B cell (primary cell): Measurements from ENCODE around the gene SLC6A12. TPM values are rescaled to one million over a fixed set of nuclear protein-coding genes. Genes with fewer than 3 reads are reported as not detected.

Experiments used
- ATAC-seq: fragments of 200-7000 bp; cut with Tn5 transposase; one replicate; pipeline ENCODE4 v1.10.0; 2021; ENCODE audit warnings: low read depth, mild to moderate bottlenecking, moderate number of reproducible peaks, moderate library complexity
- CTCF ChIA-PET: fragments of 350-600 bp; sonication (Branson Sonifier 250); formaldehyde crosslinking; loops from one replicate; lab custom pipeline; 2021; ENCODE audit warnings: antibody characterized with exemption, inconsistent platforms; lab: Charles Lee
- POLR2A ChIA-PET: fragments of 350-600 bp; sonication (Branson Sonifier 250); formaldehyde crosslinking; loops from one replicate; lab custom pipeline; 2021; ENCODE audit warnings: antibody characterized with exemption; lab: Charles Lee
- DNase-seq: peaks from one replicate; pipeline ENCODE4 v3.0.0; 2013
- H2AFZ ChIP-seq: 2 replicates; pipeline ENCODE4 v1.6.1; 2012; ENCODE audit warnings: mild to moderate bottlenecking, low read depth, low read length; ENCODE audit not compliant: insufficient read depth, poor library complexity, severe bottlenecking
- H3K27ac ChIP-seq, 2 donors: 1 replicate in 1 of 2; 2 replicates in 1 of 2; pipeline ENCODE4 v1.5.1; 2012 to 2013; ENCODE audit warnings: low read length in 2 of 2, mild to moderate bottlenecking in 2 of 2, moderate library complexity in 1 of 2
- H3K27me3 ChIP-seq, 4 experiments: fragments of 200-600 bp in 1 of 4; sonication (generic) in 1 of 4; replicated peaks in 1 of 4; 1 replicate in 2 of 4; 2 replicates in 2 of 4; pipeline versions ENCODE4 v1.6.1 to v1.7.0; 2013 to 2016; ENCODE audit warnings: low read length in 3 of 4, mild to moderate bottlenecking in 2 of 4, mixed read lengths in 1 of 4, moderate library complexity in 1 of 4; ENCODE audit not compliant: insufficient read depth in 4 of 4, control insufficient read depth in 3 of 4; ENCODE audit errors: control extremely low read depth in 1 of 4
- H3K36me3 ChIP-seq, 2 experiments: replicated peaks in 1 of 2; 1 replicate in 1 of 2; 2 replicates in 1 of 2; pipeline versions ENCODE4 v1.6.1 to v1.7.1; 2013; ENCODE audit warnings: low read length in 1 of 2; ENCODE audit not compliant: insufficient read depth in 2 of 2, control insufficient read depth in 1 of 2; ENCODE audit errors: control extremely low read depth in 1 of 2, extremely low read depth in 1 of 2
- H3K4me1 ChIP-seq, 2 donors: fragments of 200-600 bp in 1 of 2; sonication (generic) in 1 of 2; 1 replicate in 1 of 2; 2 replicates in 1 of 2; pipeline versions ENCODE4 v1.5.1 to v1.6.1; 2013 to 2017; ENCODE audit warnings: low read length in 2 of 2; ENCODE audit not compliant: control insufficient read depth in 2 of 2, insufficient read depth in 2 of 2
- H3K4me2 ChIP-seq: replicated peaks from 2 replicates; pipeline ENCODE3; 2012; ENCODE audit warnings: mild to moderate bottlenecking, low read depth, low read length; ENCODE audit not compliant: poor library complexity, severe bottlenecking
- H3K4me3 ChIP-seq, 5 experiments: fragments of 200-600 bp in 1 of 5; sonication (generic) in 1 of 5; 1 replicate in 3 of 5; 2 replicates in 2 of 5; pipeline versions ENCODE4 v1.5.1 to v1.7.0; 2011 to 2016; ENCODE audit warnings: low read length in 4 of 5, mild to moderate bottlenecking in 4 of 5, low read depth in 2 of 5, control low read depth in 1 of 5, moderate library complexity in 1 of 5; ENCODE audit not compliant: insufficient read depth in 1 of 5; ENCODE audit errors: control extremely low read depth in 1 of 5, extremely low read depth in 1 of 5
- H3K79me2 ChIP-seq: fragments of 200-600 bp; sonication (generic); one replicate; pipeline ENCODE4 v1.6.0; 2016; ENCODE audit warnings: low read length; ENCODE audit not compliant: control insufficient read depth, insufficient read depth
- H3K9ac ChIP-seq: fragments of 200-600 bp; sonication (generic); 2 replicates; pipeline ENCODE4 v1.6.1; 2017; ENCODE audit warnings: mild to moderate bottlenecking, low read length, moderate library complexity
- H3K9me3 ChIP-seq, 3 donors: one replicate each; pipeline versions ENCODE4 v1.6.1 to v1.7.1; 2013; ENCODE audit warnings: low read length in 2 of 3; ENCODE audit not compliant: control insufficient read depth in 2 of 3, insufficient read depth in 1 of 3; ENCODE audit errors: control extremely low read depth in 1 of 3
- H4K20me1 ChIP-seq: 2 replicates; pipeline ENCODE4 v1.6.0; 2012; ENCODE audit warnings: mild to moderate bottlenecking, low read length; ENCODE audit not compliant: insufficient read depth, control insufficient read depth, poor library complexity, severe bottlenecking
- H3K27ac Mint-ChIP-seq: one replicate; pipeline ENCODE4 v1.8.0; 2021; ENCODE audit warnings: mixed read lengths
- H3K27me3 Mint-ChIP-seq: one replicate; pipeline ENCODE4 v1.8.0; 2021; ENCODE audit warnings: mixed read lengths
- H3K4me1 Mint-ChIP-seq: one replicate; pipeline ENCODE4 v1.8.0; 2021; ENCODE audit warnings: mixed read lengths
- H3K4me3 Mint-ChIP-seq: one replicate; pipeline ENCODE4 v1.8.0; 2021; ENCODE audit warnings: mixed read lengths
- H3K9me3 Mint-ChIP-seq: one replicate; pipeline ENCODE4 v1.8.0; 2022; ENCODE audit warnings: mixed read lengths; ENCODE audit not compliant: insufficient read depth
- CTCF ChIP-seq: fragments of 200-600 bp; IDR thresholded peaks from one replicate; pipeline ENCODE4 v1.8.0; 2022; ENCODE audit warnings: antibody characterized with exemption, mild to moderate bottlenecking
- EZH2 ChIP-seq: IDR thresholded peaks from 2 replicates; pipeline ENCODE4 v1.6.1; 2012; ENCODE audit warnings: borderline replicate concordance, low read depth, mild to moderate bottlenecking, moderate library complexity, low read length; ENCODE audit not compliant: insufficient read depth, poor library complexity, severe bottlenecking
- WGBS: methylation state at CpG from one replicate; pipeline ENCODE4 v1.1.5; 2013; ENCODE audit warnings: missing lambda C conversion rate; ENCODE audit not compliant: insufficient coverage; 5-methylcytosine and 5-hydroxymethylcytosine counted together
- intact Hi-C: fragments of 100-400 bp; cut with micrococcal nuclease; formaldehyde crosslinking; loops from one replicate; pipeline ENCODE4 v1.10.0; 2022
- polyA plus RNA-seq: library from polyadenylated mRNA; depleted of rRNA; stranded (reverse); fragments of >200 nt; gene quantifications from 2 replicates; pipeline ENCODE4 v1.2.3, GENCODE V29; 2012
- total RNA-seq, 2 donors: library from RNA; stranded (reverse); fragments of 120-200 nt in 1 of 2; gene quantifications; 1 replicate in 1 of 2; 2 replicates in 1 of 2; pipeline versions ENCODE4 v1.2.3 to v1.2.4, GENCODE V29; 2013 to 2022

Gene SLC6A12
- total and polyA plus RNA-seq, 2 donors (not counting 1 experiment from before 2014, with no cell fraction given): 0.06 TPM; not detected in 1

GRCh38 chr12:184811-185575 lies 29.0 kb downstream of the SLC6A12 start:
- intact Hi-C loops: no loop called here
- H3K27me3 ChIP-seq: peaks cover 0 to 7% (median 0%) of the 10 kb centered on the region in 4 experiments
- no peaks in the 10 kb centered on the region for H3K36me3 ChIP-seq
- peaks cover 0 to 2% (median 0%) of the 10 kb centered on the region in 3 donors for H3K9me3 ChIP-seq
- H3K4me2 ChIP-seq: no peak overlapping the region
- TF ChIP-seq CTCF (no peak), EZH2 (no peak)
- H3K79me2 ChIP-seq: no peaks in the 10 kb centered on the region
- no peak overlapping the region for H3K4me3 ChIP-seq
- POLR2A ChIA-PET: no interaction called here
- H3K4me1 ChIP-seq: peaks cover 10 to 11% of the 10 kb centered on the region in 2 donors
- Mint-ChIP-seq H3K27me3 (peaks cover 27% of the 10 kb centered on the region), H3K9me3 (no peaks in the 10 kb centered on the region), H3K4me3 (no peak overlapping the region), H3K4me1 (peaks cover 8% of the 10 kb centered on the region), H3K27ac (no peak overlapping the region)
- H4K20me1 ChIP-seq: no peaks in the 10 kb centered on the region
- H3K9ac ChIP-seq: no peak overlapping the region
- ATAC-seq (no peak), DNase-seq (no peak)
- H3K27ac ChIP-seq: no peak overlapping the region
- WGBS: 50% methylated on average over 10 of the region's 13 CpGs
- H2AFZ ChIP-seq: no peak overlapping the region
- CTCF ChIA-PET: no interaction called here

- 74% methylated on average over 9 of the region's 10 CpGs for WGBS
- no peak overlapping the region for H3K4me2 ChIP-seq
- TF ChIP-seq CTCF (no peak), EZH2 (no peak)
- Mint-ChIP-seq H3K4me1 (peaks cover 7% of the 10 kb centered on the region), H3K27ac (no peak overlapping the region), H3K27me3 (peaks cover 26% of the 10 kb centered on the region), H3K4me3 (no peak overlapping the region), H3K9me3 (no peaks in the 10 kb centered on the region)
- H4K20me1 ChIP-seq: no peaks in the 10 kb centered on the region
- ATAC-seq (no peak), DNase-seq (no peak)
- ChIA-PET CTCF (no interaction called here), POLR2A (no interaction called here)
- H3K36me3 ChIP-seq: no peaks in the 10 kb centered on the region
- no peak overlapping the region for H3K27ac ChIP-seq
- H3K9ac ChIP-seq: no peak overlapping the region
- peaks cover 0 to 6% of the 10 kb centered on the region in 2 donors for H3K4me1 ChIP-seq
- H3K4me3 ChIP-seq: no peak overlapping the region
- H2AFZ ChIP-seq: no peak overlapping the region
- H3K9me3 ChIP-seq: no peaks in the 10 kb centered on the region
- no peaks in the 10 kb centered on the region for H3K79me2 ChIP-seq
- no peaks in the 10 kb centered on the region for H3K27me3 ChIP-seq
- intact Hi-C loops: no loop called here
Observed at GRCh38 chr12:182381-182892, 31.5 kb downstream of the SLC6A12 start.
